Measurements from ENCODE around the gene ANKRD9.
A peak's percentile ranks its signal among the peaks of the same experiment; 100 is the strongest.
"Not testable (repeated sequence)": the region's sequence is repeated elsewhere in the genome, so short reads cannot be mapped to it uniquely, and the experiment has no call there.

ANKRD9 gene

GRCh38 chr14:102523569-102524450 lies 14.2 kb upstream of the ANKRD9 start:
- DNase-seq (ENCODE audit: low read depth in 2 of 2) = no peak
- TF ChIP-seq, protein P1, sequence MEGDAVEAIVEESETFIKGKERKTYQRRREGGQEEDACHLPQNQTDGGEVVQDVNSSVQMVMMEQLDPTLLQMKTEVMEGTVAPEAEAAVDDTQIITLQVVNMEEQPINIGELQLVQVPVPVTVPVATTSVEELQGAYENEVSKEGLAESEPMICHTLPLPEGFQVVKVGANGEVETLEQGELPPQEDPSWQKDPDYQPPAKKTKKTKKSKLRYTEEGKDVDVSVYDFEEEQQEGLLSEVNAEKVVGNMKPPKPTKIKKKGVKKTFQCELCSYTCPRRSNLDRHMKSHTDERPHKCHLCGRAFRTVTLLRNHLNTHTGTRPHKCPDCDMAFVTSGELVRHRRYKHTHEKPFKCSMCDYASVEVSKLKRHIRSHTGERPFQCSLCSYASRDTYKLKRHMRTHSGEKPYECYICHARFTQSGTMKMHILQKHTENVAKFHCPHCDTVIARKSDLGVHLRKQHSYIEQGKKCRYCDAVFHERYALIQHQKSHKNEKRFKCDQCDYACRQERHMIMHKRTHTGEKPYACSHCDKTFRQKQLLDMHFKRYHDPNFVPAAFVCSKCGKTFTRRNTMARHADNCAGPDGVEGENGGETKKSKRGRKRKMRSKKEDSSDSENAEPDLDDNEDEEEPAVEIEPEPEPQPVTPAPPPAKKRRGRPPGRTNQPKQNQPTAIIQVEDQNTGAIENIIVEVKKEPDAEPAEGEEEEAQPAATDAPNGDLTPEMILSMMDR (IDR thresholded peaks at IDR 0.05; ENCODE audit: low read depth, low read length) = no peak
- H3K4me3 ChIP-seq (replicated peaks in 1 of 2; ENCODE audit: low read depth in 2 of 2, low read length in 2 of 2) = peak overlapping the region in 1 of 2 donors; percentile 24

GRCh38 chr14:102523200-102523568 lies 13.6 kb upstream of the ANKRD9 start:
- TF ChIP-seq, protein P1 (IDR thresholded peaks at IDR 0.05; ENCODE audit: low read depth, low read length) = no peak
- DNase-seq (ENCODE audit: low read depth in 2 of 2) = no peak

DNA sequence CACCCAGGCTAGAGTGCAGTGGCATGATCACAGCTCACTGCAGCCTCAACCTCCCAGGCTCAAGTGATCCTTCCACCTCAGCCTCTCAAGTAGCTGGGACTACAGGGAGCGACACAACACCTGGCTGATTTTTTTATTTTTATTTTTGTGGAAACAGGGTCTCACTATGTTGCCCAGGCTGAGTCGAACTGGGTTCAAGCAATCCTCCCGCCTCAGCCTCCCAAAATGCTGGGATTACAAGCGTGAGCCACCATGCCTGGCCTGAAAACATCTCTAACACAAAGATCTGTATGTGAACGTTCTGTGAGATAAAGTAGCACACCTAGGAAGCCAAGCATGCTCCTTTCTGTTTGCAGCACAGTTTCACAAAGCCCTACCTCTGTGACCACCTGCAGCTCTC lies 10.1 kb upstream of the ANKRD9 start:
- DNase-seq (ENCODE audit: low read depth in 2 of 2); H3K4me3 ChIP-seq (replicated peaks in 1 of 2; ENCODE audit: low read depth in 2 of 2, low read length in 2 of 2): not testable (repeated sequence)

More at GRCh38 chr14:102523200-102523568, 13.6 kb upstream of the ANKRD9 start:
- no peak overlapping the region for H3K4me3 ChIP-seq (replicated peaks in 1 of 2; ENCODE audit: low read depth in 2 of 2, low read length in 2 of 2)

DNA sequence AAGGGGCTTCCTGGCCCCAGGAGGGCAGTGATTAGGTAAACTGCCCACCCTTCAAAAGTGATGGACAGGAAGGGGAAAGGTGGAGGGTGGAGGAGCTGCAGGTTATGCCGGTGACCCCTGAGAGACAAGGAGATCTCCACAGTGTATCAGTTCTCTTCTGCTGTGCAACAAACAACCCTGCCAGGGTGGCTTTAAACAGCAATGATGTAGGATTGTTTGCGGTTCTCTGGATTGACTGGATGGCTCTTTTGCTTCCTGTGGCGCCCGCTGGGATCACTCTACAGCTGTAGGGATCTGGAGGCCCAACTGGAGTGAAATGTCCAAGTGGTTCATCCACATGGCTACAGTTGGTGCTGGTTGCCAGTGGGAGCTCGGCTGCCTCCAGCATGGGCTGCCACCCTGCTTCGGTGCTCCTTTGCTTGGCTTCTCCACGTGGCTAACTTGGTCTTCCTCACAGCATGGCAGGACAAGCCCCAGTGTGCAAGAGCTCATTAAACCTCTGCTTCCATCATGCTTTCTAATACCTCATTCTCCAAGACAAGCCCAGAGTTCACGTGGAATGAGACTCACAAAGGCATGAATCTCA lies 8.6 kb upstream of the ANKRD9 start:
- TF ChIP-seq, protein P1 (IDR thresholded peaks at IDR 0.05; ENCODE audit: low read depth, low read length) = no peak
- no peak overlapping the region for H3K4me3 ChIP-seq (replicated peaks in 1 of 2; ENCODE audit: low read depth in 2 of 2, low read length in 2 of 2)
- DNase-seq (ENCODE audit: low read depth in 2 of 2) = no peak

- DNase-seq (ENCODE audit: low read depth in 2 of 2) = no peak
- TF ChIP-seq, protein P1 (IDR thresholded peaks at IDR 0.05; ENCODE audit: low read depth, low read length) = no peak
- H3K4me3 ChIP-seq (replicated peaks in 1 of 2; ENCODE audit: low read depth in 2 of 2, low read length in 2 of 2) = peak overlapping the region; percentile 44 to 58
Measured at GRCh38 chr14:102517392-102518062, 8.0 kb upstream of the ANKRD9 start.

- peak in 1 of 2 donors; percentile 32 for DNase-seq (ENCODE audit: low read depth in 2 of 2)
- TF ChIP-seq, protein P1 (IDR thresholded peaks at IDR 0.05; ENCODE audit: low read depth, low read length) = peak; percentile 24
- H3K4me3 ChIP-seq (replicated peaks in 1 of 2; ENCODE audit: low read depth in 2 of 2, low read length in 2 of 2) = peak overlapping the region; percentile 58 to 60
Measured at GRCh38 chr14:102516531-102517391, 7.2 kb upstream of the ANKRD9 start.
